SU-DHL-6 (cell line): ENCODE measurements around the gene PIR.

Experiments used
- H2AFZ ChIP-seq: fragments of 200-600 bp; sonication (generic); 2 replicates; pipeline ENCODE4 v1.6.1; 2014; ENCODE audit warnings: low read depth, mild to moderate bottlenecking, moderate library complexity, mixed read lengths, antibody characterized with exemption, low read length; ENCODE audit not compliant: severe bottlenecking
- H3F3A ChIP-seq: fragments of 200-600 bp; shearing (Covaris generic); 2 replicates; pipeline ENCODE4 v1.6.0; 2016; ENCODE audit warnings: antibody characterized with exemption, mild to moderate bottlenecking; ENCODE audit not compliant: insufficient read depth
- H3K27ac ChIP-seq: fragments of 200-600 bp; sonication (generic); 2 replicates; pipeline ENCODE4 v1.5.1; 2016; ENCODE audit warnings: low read depth, mild to moderate bottlenecking, low read length, moderate library complexity, mixed read lengths
- H3K27me3 ChIP-seq: fragments of 200-600 bp; sonication (generic), shearing (Covaris generic); 2 replicates; pipeline ENCODE4 v1.6.0; 2014; ENCODE audit warnings: mild to moderate bottlenecking, low read length
- H3K36me3 ChIP-seq: fragments of 200-600 bp; sonication (generic); 2 replicates; pipeline ENCODE4 v1.6.1; 2014; ENCODE audit warnings: mild to moderate bottlenecking, low read length, mixed read lengths
- H3K4me2 ChIP-seq: fragments of 300-600, 200-600 bp; shearing (Covaris generic), sonication (generic); 2 replicates; pipeline ENCODE4 v1.6.0; 2014; ENCODE audit warnings: low read length, low read depth, mild to moderate bottlenecking; ENCODE audit not compliant: poor library complexity, severe bottlenecking
- H3K4me3 ChIP-seq: fragments of 200-600 bp; sonication (generic); 2 replicates; pipeline ENCODE4 v1.5.1; 2014; ENCODE audit warnings: antibody characterized with exemption, low read length, mild to moderate bottlenecking, mixed read lengths; ENCODE audit not compliant: insufficient read depth, poor library complexity, severe bottlenecking
- H3K79me2 ChIP-seq: fragments of 200-600 bp; sonication (generic); 2 replicates; pipeline ENCODE4 v1.6.1; 2014; ENCODE audit warnings: mild to moderate bottlenecking, low read length, moderate library complexity; ENCODE audit not compliant: insufficient read depth
- H3K9ac ChIP-seq: fragments of 200-600 bp; sonication (generic); 2 replicates; pipeline ENCODE4 v1.7.0; 2014; ENCODE audit warnings: mild to moderate bottlenecking, low read length
- H3K9me2 ChIP-seq: fragments of 200-600 bp; sonication (generic); replicated peaks from 2 replicates; pipeline ENCODE4 v1.6.1; 2014; ENCODE audit warnings: low read length; ENCODE audit not compliant: insufficient read depth
- H3K9me3 ChIP-seq: fragments of 200-600 bp; sonication (generic); 2 replicates; pipeline ENCODE4 v1.6.1; 2014; ENCODE audit warnings: low read length, mixed read lengths; ENCODE audit not compliant: insufficient read depth
- H4K20me1 ChIP-seq: fragments of 200-600 bp; sonication (generic); 2 replicates; pipeline ENCODE4 v1.6.1; 2014; ENCODE audit warnings: low read depth, mild to moderate bottlenecking, antibody characterized with exemption, low read length, moderate library complexity, mixed read lengths
- EZH2phosphoT487 ChIP-seq: fragments of 200-600 bp; sonication (generic), shearing (Covaris generic); conservative IDR thresholded peaks from 2 replicates; pipeline ENCODE4 v1.6.1; 2018; ENCODE audit warnings: mild to moderate bottlenecking, antibody characterized with exemption, low read length, moderate library complexity, mixed read lengths
- TF ChIP-seq, protein P1 (sequence below): fragments of 200-600 bp; sonication (generic); IDR thresholded peaks from one replicate; pipeline ENCODE4 v1.5.1; 2017; ENCODE audit warnings: antibody characterized with exemption, mild to moderate bottlenecking, low read length, moderate library complexity; ENCODE audit not compliant: insufficient read depth, poor library complexity, severe bottlenecking

The PIR gene

GRCh38 chrX:15356444-15356843, 136.7 kb downstream of the PIR start:
- no peaks in the 10 kb centered on the region for H3K79me2 ChIP-seq
- H3K9ac ChIP-seq, result no peak overlapping the region
- no peak overlapping the region for H3K27ac ChIP-seq
- TF ChIP-seq, protein P1, sequence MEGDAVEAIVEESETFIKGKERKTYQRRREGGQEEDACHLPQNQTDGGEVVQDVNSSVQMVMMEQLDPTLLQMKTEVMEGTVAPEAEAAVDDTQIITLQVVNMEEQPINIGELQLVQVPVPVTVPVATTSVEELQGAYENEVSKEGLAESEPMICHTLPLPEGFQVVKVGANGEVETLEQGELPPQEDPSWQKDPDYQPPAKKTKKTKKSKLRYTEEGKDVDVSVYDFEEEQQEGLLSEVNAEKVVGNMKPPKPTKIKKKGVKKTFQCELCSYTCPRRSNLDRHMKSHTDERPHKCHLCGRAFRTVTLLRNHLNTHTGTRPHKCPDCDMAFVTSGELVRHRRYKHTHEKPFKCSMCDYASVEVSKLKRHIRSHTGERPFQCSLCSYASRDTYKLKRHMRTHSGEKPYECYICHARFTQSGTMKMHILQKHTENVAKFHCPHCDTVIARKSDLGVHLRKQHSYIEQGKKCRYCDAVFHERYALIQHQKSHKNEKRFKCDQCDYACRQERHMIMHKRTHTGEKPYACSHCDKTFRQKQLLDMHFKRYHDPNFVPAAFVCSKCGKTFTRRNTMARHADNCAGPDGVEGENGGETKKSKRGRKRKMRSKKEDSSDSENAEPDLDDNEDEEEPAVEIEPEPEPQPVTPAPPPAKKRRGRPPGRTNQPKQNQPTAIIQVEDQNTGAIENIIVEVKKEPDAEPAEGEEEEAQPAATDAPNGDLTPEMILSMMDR, result no peak
- no peak for TF ChIP-seq EZH2phosphoT487
- no peak overlapping the region for H3K4me3 ChIP-seq
- H3K27me3 ChIP-seq, result no peaks in the 10 kb centered on the region
- H3K36me3 ChIP-seq, result no peaks in the 10 kb centered on the region
- no peaks in the 10 kb centered on the region for H3F3A ChIP-seq
- no peaks in the 10 kb centered on the region for H3K9me3 ChIP-seq
- H2AFZ ChIP-seq, result no peak overlapping the region
- H4K20me1 ChIP-seq, result no peaks in the 10 kb centered on the region
- H3K9me2 ChIP-seq, result no peaks in the 10 kb centered on the region
- H3K4me2 ChIP-seq, result no peak overlapping the region

DNA sequence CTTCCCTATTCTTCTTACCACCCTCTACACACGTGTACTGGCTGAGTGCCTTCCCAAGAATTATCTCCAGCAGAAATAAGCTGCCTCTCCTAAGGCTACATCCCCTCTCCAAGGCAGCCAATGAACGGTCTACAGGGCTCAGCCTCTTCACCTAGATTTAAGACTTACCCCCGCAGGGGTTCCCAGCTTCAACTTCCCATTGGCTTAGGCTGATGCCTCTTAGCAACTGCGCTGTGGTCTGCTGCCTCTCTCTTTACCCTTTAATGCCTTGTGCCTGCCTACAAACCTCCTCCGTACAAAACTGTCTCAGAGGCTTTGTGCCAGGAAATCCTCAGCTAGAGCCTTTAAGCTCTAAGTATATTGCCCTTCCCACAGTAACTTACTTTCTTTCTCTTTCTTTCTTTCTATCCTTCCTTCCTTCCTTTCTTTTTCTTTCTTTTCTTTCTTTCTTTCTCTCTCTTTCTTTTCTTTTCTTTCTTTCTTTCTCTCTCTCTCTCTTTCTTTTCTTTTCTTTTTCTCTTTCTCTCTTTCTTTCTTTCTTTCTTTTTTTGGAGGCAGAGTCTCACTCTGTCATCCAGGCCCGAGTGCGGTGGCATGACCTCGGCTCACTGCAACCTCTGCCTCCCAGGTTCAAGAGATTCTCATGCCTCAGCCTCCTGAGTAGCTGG, 142.7 kb downstream of the PIR start:
- Histone ChIP-seq H3K4me2 (no peak overlapping the region), H3K9me3 (no peaks in the 10 kb centered on the region), H3K27me3 (no peaks in the 10 kb centered on the region), H2AFZ (no peak overlapping the region), H4K20me1 (no peaks in the 10 kb centered on the region), H3K9me2 (no peaks in the 10 kb centered on the region), H3K4me3 (no peak overlapping the region), H3K27ac (no peak overlapping the region), H3K9ac (no peak overlapping the region), H3F3A (no peaks in the 10 kb centered on the region), H3K79me2 (no peaks in the 10 kb centered on the region), H3K36me3 (no peaks in the 10 kb centered on the region)
- no peak for TF ChIP-seq EZH2phosphoT487
- TF ChIP-seq, protein P1, result no peak

GRCh38 chrX:15349046-15349445, 144.1 kb downstream of the PIR start:
- H3K9ac ChIP-seq, result no peak overlapping the region
- no peaks in the 10 kb centered on the region for H3F3A ChIP-seq
- H3K4me2 ChIP-seq, result no peak overlapping the region
- no peak overlapping the region for H2AFZ ChIP-seq
- no peak overlapping the region for H3K27ac ChIP-seq
- no peak overlapping the region for H3K4me3 ChIP-seq
- no peaks in the 10 kb centered on the region for H3K36me3 ChIP-seq
- H3K9me3 ChIP-seq, result no peaks in the 10 kb centered on the region
- H4K20me1 ChIP-seq, result no peaks in the 10 kb centered on the region
- no peaks in the 10 kb centered on the region for H3K79me2 ChIP-seq
- TF ChIP-seq, protein P1, result peak; percentile 12
- no peak for TF ChIP-seq EZH2phosphoT487
- no peaks in the 10 kb centered on the region for H3K27me3 ChIP-seq
- H3K9me2 ChIP-seq, result no peaks in the 10 kb centered on the region
